BE2C (cell line): ENCODE measurements around the gene C1orf116.

Experiments used
- DNase-seq: peaks from one replicate; pipeline ENCODE4 v3.0.0-alpha.2; 2020
- H3K27me3 ChIP-seq: fragments of 250-450 bp; sonication (Bioruptor Pico); 2 replicates; pipeline ENCODE4 v1.5.1; 2020; ENCODE audit warnings: mild to moderate bottlenecking
- H3K36me3 ChIP-seq: fragments of 250-450 bp; sonication (Bioruptor Pico); 2 replicates; pipeline ENCODE4 v1.5.1; 2020; ENCODE audit warnings: mild to moderate bottlenecking
- H3K4me1 ChIP-seq: fragments of 250-450 bp; sonication (Bioruptor Pico); 2 replicates; pipeline ENCODE4 v1.5.1; 2020
- H3K4me3 ChIP-seq: 2 replicates; pipeline ENCODE4 v1.5.1; 2011; ENCODE audit warnings: low read depth, low read length
- H3K9me3 ChIP-seq: fragments of 250-450 bp; sonication (Bioruptor Pico); 2 replicates; pipeline ENCODE4 v1.5.1; 2020
- CTCF ChIP-seq: IDR thresholded peaks from 2 replicates; pipeline ENCODE4 v1.5.1; 2012; ENCODE audit warnings: mild to moderate bottlenecking, low read depth, low read length

Gene C1orf116

GRCh38 chr1:207051191-207051943 lies 18.8 kb upstream of the C1orf116 start, which contains the start of gene YOD1:
TSS of gene YOD1 (minus strand) at chr1:207051208. CDS start at chr1:207051030, 178 bp downstream.
- Histone ChIP-seq H3K4me1 (peaks cover 6% of the 10 kb centered on the region), H3K27me3 (peaks cover 19% of the 10 kb centered on the region), H3K4me3 (peak within 1 kb of the TSS; percentile 95), H3K36me3 (peaks cover 17% of the 10 kb centered on the region), H3K9me3 (no peaks in the 10 kb centered on the region)
- no peak for TF ChIP-seq CTCF
- DNase-seq: no peak

GRCh38 chr1:207050480-207051190 lies 18.1 kb upstream of the C1orf116 start:
- H3K9me3 ChIP-seq: no peaks in the 10 kb centered on the region
- H3K4me1 ChIP-seq: peaks cover 6% of the 10 kb centered on the region
- no peak for TF ChIP-seq CTCF
- peak overlapping the region; percentile 95 for H3K4me3 ChIP-seq
- peaks cover 12% of the 10 kb centered on the region for H3K27me3 ChIP-seq
- H3K36me3 ChIP-seq: peaks cover 17% of the 10 kb centered on the region
- DNase-seq: peak; percentile 94

DNA sequence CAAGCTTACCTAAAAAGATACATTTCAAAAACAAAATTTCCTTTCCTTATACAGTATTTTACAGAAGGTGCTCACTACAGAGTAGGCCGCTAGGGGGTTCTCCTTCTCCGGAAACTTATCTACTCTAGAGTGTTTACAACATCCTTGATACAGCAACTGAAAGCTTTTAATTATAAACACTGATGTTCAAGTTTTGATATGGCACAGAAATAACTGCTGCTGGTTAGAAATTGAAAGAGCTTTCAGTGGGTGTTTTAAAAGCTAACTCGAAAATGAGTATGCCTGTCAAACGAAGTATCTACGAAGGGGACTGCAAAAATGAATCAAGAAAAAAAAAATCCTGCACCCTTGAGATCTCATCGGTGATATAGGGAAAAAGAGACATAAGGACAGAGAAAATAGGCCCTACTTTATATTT lies 17.4 kb upstream of the C1orf116 start:
- peak; percentile 47 for DNase-seq
- H3K9me3 ChIP-seq: no peaks in the 10 kb centered on the region
- TF ChIP-seq CTCF: peak; percentile 89
- H3K27me3 ChIP-seq: peaks cover 11% of the 10 kb centered on the region
- peak overlapping the region; percentile 95 for H3K4me3 ChIP-seq
- peaks cover 6% of the 10 kb centered on the region for H3K4me1 ChIP-seq
- peaks cover 17% of the 10 kb centered on the region for H3K36me3 ChIP-seq

DNA sequence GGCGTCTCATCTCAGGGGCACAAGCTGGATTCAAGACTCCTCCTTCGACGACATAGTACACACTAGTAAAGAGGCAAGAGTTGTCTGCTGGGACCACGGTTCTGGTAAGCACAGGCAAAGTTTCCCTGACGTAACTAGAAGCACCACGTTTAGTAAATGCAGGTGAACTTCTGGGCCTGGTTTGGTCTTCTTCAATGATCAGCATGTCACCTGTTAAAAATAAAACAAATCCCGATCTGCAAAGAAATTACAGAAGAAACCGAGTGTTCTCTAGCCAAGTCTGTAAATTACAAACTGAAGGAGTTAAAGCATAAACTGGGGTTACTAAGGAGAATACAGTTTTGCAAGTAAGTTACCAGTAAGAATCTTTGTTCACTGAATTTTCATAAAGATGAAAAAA lies 17.0 kb upstream of the C1orf116 start:
- Histone ChIP-seq H3K36me3 (peaks cover 17% of the 10 kb centered on the region), H3K4me1 (peaks cover 6% of the 10 kb centered on the region), H3K9me3 (no peaks in the 10 kb centered on the region), H3K27me3 (peaks cover 6% of the 10 kb centered on the region), H3K4me3 (peak overlapping the region; percentile 95)
- DNase-seq: no peak
- TF ChIP-seq CTCF: no peak

- H3K4me1 ChIP-seq: peaks cover 6% of the 10 kb centered on the region
- H3K36me3 ChIP-seq: peaks cover 17% of the 10 kb centered on the region
- H3K27me3 ChIP-seq: peaks cover 4% of the 10 kb centered on the region; the same call in 1 of the 2 replicates
- H3K9me3 ChIP-seq: no peaks in the 10 kb centered on the region
- no peak for DNase-seq
- TF ChIP-seq CTCF: no peak
- H3K4me3 ChIP-seq: no peak overlapping the region
Observed at GRCh38 chr1:207049054-207049453, 16.5 kb upstream of the C1orf116 start.

DNA sequence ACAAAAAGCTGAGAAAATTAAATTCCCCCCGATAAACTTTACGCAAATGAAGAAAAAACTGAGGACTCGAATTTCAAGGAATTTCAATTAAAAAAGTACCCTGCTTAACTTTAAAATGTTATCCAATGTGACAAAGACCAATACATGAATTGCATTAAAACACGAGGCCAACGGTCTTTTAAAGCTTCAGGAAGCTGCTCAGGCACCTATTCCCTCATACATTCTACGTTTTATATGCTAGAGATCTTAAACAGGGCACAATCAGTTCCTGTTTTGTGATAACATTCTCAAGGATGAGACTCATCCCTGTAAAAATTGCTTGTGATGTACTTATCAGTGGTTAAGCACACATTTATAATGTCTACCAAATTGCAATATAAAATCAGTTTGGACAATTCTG lies 15.5 kb upstream of the C1orf116 start:
- DNase-seq: no peak
- no peak for TF ChIP-seq CTCF
- Histone ChIP-seq H3K27me3 (no peaks in the 10 kb centered on the region), H3K9me3 (no peaks in the 10 kb centered on the region), H3K4me3 (no peak overlapping the region), H3K4me1 (peaks cover 6% of the 10 kb centered on the region), H3K36me3 (peaks cover 17% of the 10 kb centered on the region)
